ENCODE data around the gene TAS1R2. TPM values are rescaled to one million over a fixed set of nuclear protein-coding genes. Genes with fewer than 3 reads are reported as not detected.

Gene TAS1R2
- total RNA-seq, 2 donors from 2014 or later = not detected

DNA sequence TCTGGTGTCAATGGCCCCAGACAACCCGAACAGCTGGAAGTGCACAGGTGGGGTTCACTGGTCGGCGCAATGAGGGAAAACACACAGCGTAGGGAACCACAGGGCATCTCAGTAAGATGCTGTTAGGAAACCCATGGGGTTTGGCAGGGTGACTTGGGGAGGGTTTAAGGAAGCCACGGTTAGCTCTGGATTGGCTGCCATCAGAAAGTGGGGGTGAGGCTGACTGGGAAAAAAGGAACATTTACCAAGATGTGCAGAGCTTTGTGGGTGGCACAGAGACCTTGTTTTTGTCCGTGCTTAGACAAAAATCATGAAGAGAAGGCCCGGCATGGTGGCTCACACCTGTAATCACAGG is 31.9 kb upstream of the TAS1R2 start:
- Mint-ChIP-seq H3K9me3 (no peaks in the 10 kb centered on the region), H3K4me3 (no peak overlapping the region), H3K27ac (no peak overlapping the region), H3K36me3 (ENCODE audit: low read depth) (peaks cover 5% of the 10 kb centered on the region), H3K4me1 (peaks cover 3% of the 10 kb centered on the region), H3K27me3 (ENCODE audit: insufficient read depth) (peaks cover 68% of the 10 kb centered on the region)
- H3K27ac ChIP-seq (ENCODE audit: low read depth, low read length) = no peak overlapping the region
- WGBS, 2 experiments (ENCODE audit: insufficient coverage in 1 of 2, insufficient read length in 1 of 2) = 92% methylated on average over 7 of the region's 7 CpGs
- no peaks in the 10 kb centered on the region for H3K9me3 ChIP-seq (ENCODE audit: control insufficient read depth, low read length)
- no peak for DNase-seq
- H3K36me3 ChIP-seq (ENCODE audit: control insufficient read depth, insufficient read depth, low read length) = no peaks in the 10 kb centered on the region
- H3K4me3 ChIP-seq (ENCODE audit: low read length) = no peak overlapping the region
- H3K9ac ChIP-seq (ENCODE audit: extremely low read depth, low read length, poor library complexity, severe bottlenecking) = no peak overlapping the region
- no peaks in the 10 kb centered on the region for H3K4me1 ChIP-seq (ENCODE audit: control insufficient read depth, insufficient read depth, low read length)
- TF ChIP-seq, protein P1, sequence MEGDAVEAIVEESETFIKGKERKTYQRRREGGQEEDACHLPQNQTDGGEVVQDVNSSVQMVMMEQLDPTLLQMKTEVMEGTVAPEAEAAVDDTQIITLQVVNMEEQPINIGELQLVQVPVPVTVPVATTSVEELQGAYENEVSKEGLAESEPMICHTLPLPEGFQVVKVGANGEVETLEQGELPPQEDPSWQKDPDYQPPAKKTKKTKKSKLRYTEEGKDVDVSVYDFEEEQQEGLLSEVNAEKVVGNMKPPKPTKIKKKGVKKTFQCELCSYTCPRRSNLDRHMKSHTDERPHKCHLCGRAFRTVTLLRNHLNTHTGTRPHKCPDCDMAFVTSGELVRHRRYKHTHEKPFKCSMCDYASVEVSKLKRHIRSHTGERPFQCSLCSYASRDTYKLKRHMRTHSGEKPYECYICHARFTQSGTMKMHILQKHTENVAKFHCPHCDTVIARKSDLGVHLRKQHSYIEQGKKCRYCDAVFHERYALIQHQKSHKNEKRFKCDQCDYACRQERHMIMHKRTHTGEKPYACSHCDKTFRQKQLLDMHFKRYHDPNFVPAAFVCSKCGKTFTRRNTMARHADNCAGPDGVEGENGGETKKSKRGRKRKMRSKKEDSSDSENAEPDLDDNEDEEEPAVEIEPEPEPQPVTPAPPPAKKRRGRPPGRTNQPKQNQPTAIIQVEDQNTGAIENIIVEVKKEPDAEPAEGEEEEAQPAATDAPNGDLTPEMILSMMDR (conservative IDR thresholded peaks at IDR 0.05) = no peak
- H3K27me3 ChIP-seq (ENCODE audit: control insufficient read depth, insufficient read depth, low read length, poor library complexity, severe bottlenecking) = peaks cover 93% of the 10 kb centered on the region

DNA sequence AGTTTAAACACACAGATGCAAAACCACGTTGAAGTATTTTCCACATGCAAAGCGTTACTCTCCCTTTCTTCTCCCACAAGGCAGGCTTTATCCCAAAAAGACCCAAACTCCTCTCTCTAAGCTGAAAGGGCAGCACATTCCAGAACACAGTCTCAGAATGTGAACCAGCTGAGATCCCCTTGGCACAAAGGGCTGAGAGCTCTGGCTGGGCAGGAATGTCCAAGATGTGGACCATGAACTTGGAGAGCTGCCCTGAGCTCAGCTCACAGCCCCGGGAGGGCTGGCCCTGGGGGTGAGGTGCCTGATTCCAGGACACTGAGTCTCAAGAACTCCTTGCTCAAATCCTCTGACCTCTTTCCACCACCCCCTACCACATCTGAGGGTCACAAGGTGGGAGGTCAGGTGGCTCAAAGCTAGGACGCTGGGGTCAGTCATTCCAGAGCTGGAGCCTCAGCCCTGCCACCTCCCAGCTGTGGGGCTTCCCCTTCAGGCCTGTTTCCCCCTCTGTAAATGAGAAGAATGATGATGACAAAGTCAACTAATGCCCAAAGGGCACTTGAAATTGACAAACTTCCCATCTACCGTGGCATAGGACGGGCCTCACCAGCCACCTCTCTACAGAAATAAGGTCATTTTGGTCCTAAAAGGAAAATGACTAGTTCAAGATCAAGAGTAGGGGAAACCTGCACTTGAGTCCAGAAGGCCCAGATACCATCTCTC is 31.4 kb upstream of the TAS1R2 start:
- no peak overlapping the region for H3K27ac ChIP-seq (ENCODE audit: low read depth, low read length)
- H3K36me3 ChIP-seq (ENCODE audit: control insufficient read depth, insufficient read depth, low read length) = no peaks in the 10 kb centered on the region
- H3K4me3 ChIP-seq (ENCODE audit: low read length) = no peak overlapping the region
- Mint-ChIP-seq H3K36me3 (ENCODE audit: low read depth) (peaks cover 5% of the 10 kb centered on the region), H3K4me1 (no peaks in the 10 kb centered on the region), H3K27ac (no peak overlapping the region), H3K27me3 (ENCODE audit: insufficient read depth) (peaks cover 63% of the 10 kb centered on the region), H3K9me3 (no peaks in the 10 kb centered on the region), H3K4me3 (no peak overlapping the region)
- TF ChIP-seq, protein P1 (conservative IDR thresholded peaks at IDR 0.05) = no peak
- 82 to 92% methylated on average over 5 to 6 of the region's 6 CpGs for WGBS, 2 experiments (ENCODE audit: insufficient coverage in 1 of 2, insufficient read length in 1 of 2)
- no peak for DNase-seq
- peaks cover 91% of the 10 kb centered on the region for H3K27me3 ChIP-seq (ENCODE audit: control insufficient read depth, insufficient read depth, low read length, poor library complexity, severe bottlenecking)
- H3K9ac ChIP-seq (ENCODE audit: extremely low read depth, low read length, poor library complexity, severe bottlenecking) = no peak overlapping the region
- H3K4me1 ChIP-seq (ENCODE audit: control insufficient read depth, insufficient read depth, low read length) = no peaks in the 10 kb centered on the region
- H3K9me3 ChIP-seq (ENCODE audit: control insufficient read depth, low read length) = no peaks in the 10 kb centered on the region

DNA sequence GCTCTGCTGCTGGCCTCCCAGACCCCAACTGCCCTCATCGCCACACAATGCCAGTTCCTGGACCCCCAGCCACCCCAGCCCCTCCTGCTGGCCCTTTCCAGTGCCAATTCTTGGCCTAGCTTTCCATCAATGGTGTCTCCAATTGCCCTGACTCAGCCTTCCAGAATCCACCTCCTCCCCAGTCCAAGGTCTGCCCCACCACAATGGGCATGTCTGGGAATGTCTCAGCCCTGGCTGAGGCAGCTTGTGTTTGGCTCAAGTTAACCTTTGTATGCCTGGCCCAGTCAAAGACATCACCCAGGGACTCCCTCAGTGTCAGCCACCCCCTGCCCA is 26.5 kb upstream of the TAS1R2 start:
- no peak overlapping the region for H3K4me3 Mint-ChIP-seq
- peaks cover 42% of the 10 kb centered on the region for H3K27me3 ChIP-seq (ENCODE audit: control insufficient read depth, insufficient read depth, low read length, poor library complexity, severe bottlenecking)
- WGBS, 2 experiments (ENCODE audit: insufficient coverage in 1 of 2, insufficient read length in 1 of 2) = 93 to 100% methylated on average over 1 of the region's 1 CpG
- TF ChIP-seq, protein P1 (conservative IDR thresholded peaks at IDR 0.05) = no peak
- peaks cover 18% of the 10 kb centered on the region for H3K27me3 Mint-ChIP-seq (ENCODE audit: insufficient read depth)
- no peaks in the 10 kb centered on the region for H3K4me1 ChIP-seq (ENCODE audit: control insufficient read depth, insufficient read depth, low read length)
- no peak overlapping the region for H3K4me3 ChIP-seq (ENCODE audit: low read length)
- H3K27ac Mint-ChIP-seq = no peak overlapping the region
- no peak overlapping the region for H3K9ac ChIP-seq (ENCODE audit: extremely low read depth, low read length, poor library complexity, severe bottlenecking)
- H3K27ac ChIP-seq (ENCODE audit: low read depth, low read length) = no peak overlapping the region
- H3K4me1 Mint-ChIP-seq = no peaks in the 10 kb centered on the region
- H3K36me3 ChIP-seq (ENCODE audit: control insufficient read depth, insufficient read depth, low read length) = no peaks in the 10 kb centered on the region
- H3K36me3 Mint-ChIP-seq (ENCODE audit: low read depth) = no peaks in the 10 kb centered on the region
- no peaks in the 10 kb centered on the region for H3K9me3 ChIP-seq (ENCODE audit: control insufficient read depth, low read length)
- no peaks in the 10 kb centered on the region for H3K9me3 Mint-ChIP-seq
- DNase-seq = no peak
